ENCODE results near the gene SYT14.
"Not testable (repeated sequence)": the region's sequence is repeated elsewhere in the genome, so short reads cannot be mapped to it uniquely, and the experiment has no call there.

The SYT14 gene

GRCh38 chr1:209912306-209912705 lies 25.7 kb upstream of the SYT14 start:
- H3K4me3 Mint-ChIP-seq: no peak overlapping the region
- no peaks in the 10 kb centered on the region for H3K27me3 Mint-ChIP-seq (ENCODE audit: low read depth)
- H3K4me1 Mint-ChIP-seq (ENCODE audit: low read depth): no peaks in the 10 kb centered on the region
- no peak overlapping the region for H3K27ac Mint-ChIP-seq
- H3K36me3 Mint-ChIP-seq (ENCODE audit: low read depth): no peaks in the 10 kb centered on the region
- H3K9me3 Mint-ChIP-seq: no peaks in the 10 kb centered on the region

DNA sequence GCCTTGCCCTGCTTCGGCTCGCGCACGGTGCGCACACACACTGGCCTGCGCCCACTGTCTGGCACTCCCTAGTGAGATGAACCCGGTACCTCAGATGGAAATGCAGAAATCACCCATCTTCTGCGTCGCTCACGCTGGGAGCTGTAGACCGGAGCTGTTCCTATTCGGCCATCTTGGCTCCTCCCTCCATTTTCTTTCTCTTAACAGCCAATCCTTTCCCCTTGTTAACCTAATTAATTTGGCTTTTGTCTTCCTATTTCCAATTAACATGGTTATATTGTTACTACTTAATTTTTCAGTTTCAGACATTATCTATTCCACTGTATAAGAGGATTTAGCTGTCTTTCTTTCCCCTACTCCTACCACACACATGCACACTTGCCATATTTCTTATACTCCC lies 18.4 kb upstream of the SYT14 start:
- H3K4me1 Mint-ChIP-seq (ENCODE audit: low read depth); H3K9me3 Mint-ChIP-seq; H3K27me3 Mint-ChIP-seq (ENCODE audit: low read depth); H3K27ac Mint-ChIP-seq; H3K4me3 Mint-ChIP-seq; H3K36me3 Mint-ChIP-seq (ENCODE audit: low read depth): not testable (repeated sequence)

DNA sequence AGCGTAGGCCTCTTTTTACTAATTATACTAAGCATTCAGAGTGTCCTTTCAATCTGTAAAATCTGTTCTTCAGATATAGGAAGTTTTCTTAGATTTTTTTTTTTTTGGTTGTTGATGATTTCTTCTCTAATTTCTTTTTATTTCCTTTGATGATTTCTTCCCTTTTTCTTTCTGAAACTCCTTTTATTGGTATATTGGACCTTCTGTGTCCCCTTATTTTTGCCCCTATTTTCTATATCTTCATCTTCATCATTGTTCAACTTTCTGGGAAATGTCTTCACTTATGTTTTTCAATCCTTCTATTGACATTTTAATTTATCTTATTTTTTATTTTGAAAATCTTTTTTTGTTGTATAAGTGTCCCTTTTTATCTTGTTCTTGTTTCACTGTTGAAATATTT lies 17.2 kb upstream of the SYT14 start:
- H3K4me1 Mint-ChIP-seq (ENCODE audit: low read depth): no peaks in the 10 kb centered on the region
- H3K9me3 Mint-ChIP-seq: peaks cover 5% of the 10 kb centered on the region
- no peak overlapping the region for H3K27ac Mint-ChIP-seq
- H3K27me3 Mint-ChIP-seq (ENCODE audit: low read depth): peaks cover 4% of the 10 kb centered on the region
- H3K36me3 Mint-ChIP-seq (ENCODE audit: low read depth): no peaks in the 10 kb centered on the region
- H3K4me3 Mint-ChIP-seq: no peak overlapping the region

DNA sequence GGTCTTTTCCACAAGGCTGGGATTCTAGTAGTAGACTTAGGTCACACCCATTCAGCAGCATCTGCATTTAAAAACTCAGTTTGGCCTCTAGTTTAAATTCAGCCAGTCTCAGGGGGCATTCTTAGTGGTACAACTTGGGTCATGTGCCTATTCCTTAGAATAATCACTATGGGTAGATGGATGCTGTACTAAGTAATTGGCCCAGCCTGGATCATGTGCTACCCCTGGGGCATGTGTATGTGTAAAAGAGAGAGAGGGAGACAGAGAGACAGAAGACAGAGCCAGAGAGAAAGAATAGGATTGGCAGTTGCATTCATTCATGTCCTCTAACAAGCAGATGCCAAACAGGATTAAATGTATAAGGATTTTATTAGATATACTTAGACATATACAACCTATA lies 13.6 kb upstream of the SYT14 start:
- no peaks in the 10 kb centered on the region for H3K36me3 Mint-ChIP-seq (ENCODE audit: low read depth)
- H3K9me3 Mint-ChIP-seq: peaks cover 5% of the 10 kb centered on the region
- H3K4me1 Mint-ChIP-seq (ENCODE audit: low read depth): no peaks in the 10 kb centered on the region
- H3K4me3 Mint-ChIP-seq: no peak overlapping the region
- H3K27ac Mint-ChIP-seq: no peak overlapping the region
- H3K27me3 Mint-ChIP-seq (ENCODE audit: low read depth): peaks cover 4% of the 10 kb centered on the region

DNA sequence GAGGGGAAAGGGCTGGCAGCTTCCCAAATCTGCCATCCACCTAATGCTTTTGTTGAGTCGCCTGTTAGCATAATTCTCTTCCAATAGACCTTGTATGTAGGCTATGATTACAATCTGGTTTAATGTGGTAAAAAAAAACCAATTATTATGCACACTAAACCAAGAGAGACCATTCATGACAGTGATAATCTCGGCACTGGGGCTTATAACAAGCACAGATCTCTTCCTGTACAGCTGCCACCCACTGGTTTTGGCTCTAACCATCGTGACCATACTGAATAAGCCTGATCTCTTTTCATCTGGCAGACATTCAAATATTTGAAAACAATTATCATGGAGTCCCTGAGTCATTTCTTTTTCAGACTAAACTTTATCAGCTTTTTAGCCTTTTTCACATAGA lies 12.0 kb upstream of the SYT14 start:
- H3K9me3 Mint-ChIP-seq: no peaks in the 10 kb centered on the region
- H3K4me1 Mint-ChIP-seq (ENCODE audit: low read depth): no peaks in the 10 kb centered on the region
- no peaks in the 10 kb centered on the region for H3K36me3 Mint-ChIP-seq (ENCODE audit: low read depth)
- no peak overlapping the region for H3K4me3 Mint-ChIP-seq
- H3K27me3 Mint-ChIP-seq (ENCODE audit: low read depth): peaks cover 8% of the 10 kb centered on the region
- H3K27ac Mint-ChIP-seq: no peak overlapping the region

DNA sequence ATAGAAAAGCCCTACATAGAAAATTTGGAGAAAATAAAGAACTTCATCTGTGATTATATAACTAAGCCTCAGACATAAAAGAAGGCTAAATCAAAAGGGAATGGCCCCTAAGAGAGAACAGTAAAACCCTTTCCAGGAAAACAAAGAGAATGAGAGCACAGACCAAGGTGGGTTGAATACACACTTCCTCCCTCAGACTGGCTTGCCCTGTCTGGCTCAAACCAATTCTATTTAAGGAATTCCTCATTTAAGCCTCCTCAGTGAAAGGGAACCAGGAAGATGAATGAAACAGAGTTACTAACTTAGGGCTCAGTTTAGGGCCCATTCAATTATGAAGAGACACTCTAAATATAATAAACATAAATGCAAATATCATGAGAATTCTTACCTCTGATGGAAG lies 10.6 kb upstream of the SYT14 start:
- Mint-ChIP-seq H3K4me3 (no peak overlapping the region), H3K36me3 (ENCODE audit: low read depth) (no peaks in the 10 kb centered on the region), H3K27me3 (ENCODE audit: low read depth) (peaks cover 14% of the 10 kb centered on the region), H3K9me3 (no peaks in the 10 kb centered on the region), H3K4me1 (ENCODE audit: low read depth) (no peaks in the 10 kb centered on the region), H3K27ac (no peak overlapping the region)

DNA sequence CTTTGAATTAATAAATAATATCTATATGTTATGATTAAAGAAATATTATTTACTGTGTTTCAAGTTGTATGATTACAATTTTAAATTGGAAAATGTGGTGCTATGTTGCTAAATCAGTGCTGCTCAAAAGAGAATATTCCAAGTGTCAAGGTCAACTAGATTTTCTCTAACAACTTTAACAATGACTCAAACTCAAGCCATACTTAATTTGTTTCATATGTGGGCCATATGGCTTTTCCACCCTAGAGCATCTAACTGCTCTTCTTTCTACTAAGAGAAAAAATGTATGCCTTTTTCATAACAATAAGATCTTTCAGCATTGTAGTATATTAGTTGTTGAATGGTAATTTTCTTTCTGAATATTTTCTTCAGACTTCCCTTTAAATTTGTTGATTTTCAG lies 8.3 kb upstream of the SYT14 start:
- H3K9me3 Mint-ChIP-seq: no peaks in the 10 kb centered on the region
- H3K4me1 Mint-ChIP-seq (ENCODE audit: low read depth): no peaks in the 10 kb centered on the region
- H3K36me3 Mint-ChIP-seq (ENCODE audit: low read depth): no peaks in the 10 kb centered on the region
- H3K4me3 Mint-ChIP-seq: no peak overlapping the region
- no peak overlapping the region for H3K27ac Mint-ChIP-seq
- H3K27me3 Mint-ChIP-seq (ENCODE audit: low read depth): peaks cover 27% of the 10 kb centered on the region

- no peak overlapping the region for H3K27ac Mint-ChIP-seq
- no peaks in the 10 kb centered on the region for H3K4me1 Mint-ChIP-seq (ENCODE audit: low read depth)
- no peaks in the 10 kb centered on the region for H3K9me3 Mint-ChIP-seq
- peaks cover 27% of the 10 kb centered on the region for H3K27me3 Mint-ChIP-seq (ENCODE audit: low read depth)
- no peak overlapping the region for H3K4me3 Mint-ChIP-seq
- no peaks in the 10 kb centered on the region for H3K36me3 Mint-ChIP-seq (ENCODE audit: low read depth)
These were observed 6.9 kb upstream of the SYT14 start for GRCh38 chr1:209931141-209931540.

DNA sequence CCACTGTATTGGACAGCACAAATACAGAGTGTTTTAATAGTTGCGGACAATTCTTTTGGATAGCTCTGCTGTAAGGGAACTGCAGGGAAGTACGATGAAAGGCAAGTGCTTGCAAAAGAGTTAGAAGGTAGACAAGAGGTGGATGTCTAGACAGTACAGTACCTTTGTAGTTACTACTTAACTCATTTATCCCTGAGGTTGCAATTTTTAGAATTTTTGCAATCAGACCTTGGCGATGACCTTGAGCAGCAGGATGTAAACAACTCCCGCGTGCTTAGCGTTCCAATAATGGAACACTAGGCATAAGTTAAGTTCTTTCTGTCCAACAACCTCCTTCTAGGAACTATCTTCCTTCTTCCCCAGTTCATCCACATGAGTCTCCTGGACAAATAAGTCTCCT lies 1.9 kb upstream of the SYT14 start:
- Mint-ChIP-seq H3K36me3 (ENCODE audit: low read depth) (no peaks in the 10 kb centered on the region), H3K4me3 (no peak overlapping the region)

GRCh38 chr1:209945377-209945776 lies 7.4 kb downstream of the SYT14 start:
- H3K4me1 Mint-ChIP-seq (ENCODE audit: low read depth): no peaks in the 10 kb centered on the region
- no peaks in the 10 kb centered on the region for H3K36me3 Mint-ChIP-seq (ENCODE audit: low read depth)
- peaks cover 23% of the 10 kb centered on the region for H3K27me3 Mint-ChIP-seq (ENCODE audit: low read depth)
- H3K9me3 Mint-ChIP-seq: no peaks in the 10 kb centered on the region
- H3K4me3 Mint-ChIP-seq: no peak overlapping the region
- no peak overlapping the region for H3K27ac Mint-ChIP-seq

More for the DNA sequence above, 1.9 kb upstream of the SYT14 start:
- Mint-ChIP-seq H3K27me3 (ENCODE audit: low read depth) (peaks cover 64% of the 10 kb centered on the region), H3K4me1 (ENCODE audit: low read depth) (peaks cover 5% of the 10 kb centered on the region), H3K27ac (no peak overlapping the region), H3K9me3 (no peaks in the 10 kb centered on the region)

- Mint-ChIP-seq H3K27ac (no peak overlapping the region), H3K9me3 (no peaks in the 10 kb centered on the region), H3K27me3 (ENCODE audit: low read depth) (peaks cover 17% of the 10 kb centered on the region), H3K4me1 (ENCODE audit: low read depth) (no peaks in the 10 kb centered on the region), H3K36me3 (ENCODE audit: low read depth) (no peaks in the 10 kb centered on the region), H3K4me3 (no peak overlapping the region)
These were observed 10.1 kb downstream of the SYT14 start for GRCh38 chr1:209948155-209948554.

- no peak overlapping the region for H3K27ac Mint-ChIP-seq
These were observed 18.1 kb downstream of the SYT14 start for GRCh38 chr1:209956116-209956515.

DNA sequence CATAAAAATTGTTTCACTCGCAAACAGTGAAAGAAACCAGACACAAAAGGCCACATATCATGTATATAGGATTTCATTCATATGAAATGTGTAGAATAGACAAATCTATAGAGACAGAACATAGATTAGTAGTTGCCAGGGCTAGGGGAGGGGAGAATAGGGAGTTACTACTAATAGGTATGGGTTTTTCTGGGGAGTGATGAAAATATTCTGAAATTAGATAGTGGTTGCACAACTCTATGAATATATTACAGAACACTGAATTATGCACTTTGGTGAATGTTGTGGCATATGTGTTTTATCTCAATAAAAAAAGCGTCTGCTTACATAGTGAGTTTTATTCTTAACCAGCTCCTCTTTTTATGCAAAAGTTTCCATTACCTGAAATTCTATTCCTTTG lies 21.6 kb downstream of the SYT14 start:
- H3K4me1 Mint-ChIP-seq (ENCODE audit: low read depth): no peaks in the 10 kb centered on the region
- no peak overlapping the region for H3K4me3 Mint-ChIP-seq
- H3K27ac Mint-ChIP-seq: no peak overlapping the region
- H3K9me3 Mint-ChIP-seq: no peaks in the 10 kb centered on the region
- no peaks in the 10 kb centered on the region for H3K36me3 Mint-ChIP-seq (ENCODE audit: low read depth)
- H3K27me3 Mint-ChIP-seq (ENCODE audit: low read depth): peaks cover 23% of the 10 kb centered on the region

More at GRCh38 chr1:209956116-209956515, 18.1 kb downstream of the SYT14 start:
- Mint-ChIP-seq H3K36me3 (ENCODE audit: low read depth) (no peaks in the 10 kb centered on the region), H3K9me3 (no peaks in the 10 kb centered on the region), H3K4me3 (no peak overlapping the region), H3K27me3 (ENCODE audit: low read depth) (peaks cover 27% of the 10 kb centered on the region), H3K4me1 (ENCODE audit: low read depth) (no peaks in the 10 kb centered on the region)

GRCh38 chr1:209960926-209961325 lies 22.9 kb downstream of the SYT14 start:
- Mint-ChIP-seq H3K27me3 (ENCODE audit: low read depth) (peaks cover 27% of the 10 kb centered on the region), H3K4me1 (ENCODE audit: low read depth) (no peaks in the 10 kb centered on the region)

DNA sequence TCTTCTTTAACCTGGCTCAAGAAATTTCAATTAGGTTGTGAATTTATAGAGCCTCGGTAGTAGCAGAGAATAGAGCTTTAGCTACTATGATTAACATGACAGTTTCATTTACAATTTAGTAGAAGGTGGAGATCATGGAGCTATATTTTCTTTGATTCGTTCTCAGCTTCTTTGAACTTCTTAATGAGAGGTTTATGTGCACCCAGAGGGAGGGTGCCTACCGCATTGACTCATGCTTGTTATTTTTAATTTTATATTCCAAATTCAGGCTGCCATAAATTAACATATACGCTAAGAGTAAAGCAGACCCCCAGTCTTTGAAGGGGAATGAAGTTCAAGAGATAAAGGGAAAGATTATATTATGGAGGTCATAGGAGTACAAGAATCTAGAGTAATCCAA lies 24.4 kb downstream of the SYT14 start:
- H3K4me3 Mint-ChIP-seq: no peak overlapping the region
- H3K27me3 Mint-ChIP-seq (ENCODE audit: low read depth): peaks cover 21% of the 10 kb centered on the region
- H3K27ac Mint-ChIP-seq: no peak overlapping the region
- no peaks in the 10 kb centered on the region for H3K9me3 Mint-ChIP-seq
- H3K36me3 Mint-ChIP-seq (ENCODE audit: low read depth): no peaks in the 10 kb centered on the region
- H3K4me1 Mint-ChIP-seq (ENCODE audit: low read depth): no peaks in the 10 kb centered on the region

More at GRCh38 chr1:209960926-209961325, 22.9 kb downstream of the SYT14 start:
- H3K4me3 Mint-ChIP-seq: no peak overlapping the region
- no peaks in the 10 kb centered on the region for H3K9me3 Mint-ChIP-seq
- no peaks in the 10 kb centered on the region for H3K36me3 Mint-ChIP-seq (ENCODE audit: low read depth)
- no peak overlapping the region for H3K27ac Mint-ChIP-seq

- Mint-ChIP-seq H3K36me3 (ENCODE audit: low read depth) (no peaks in the 10 kb centered on the region), H3K9me3 (no peaks in the 10 kb centered on the region), H3K27me3 (ENCODE audit: low read depth) (peaks cover 17% of the 10 kb centered on the region), H3K4me3 (no peak overlapping the region), H3K4me1 (ENCODE audit: low read depth) (no peaks in the 10 kb centered on the region), H3K27ac (no peak overlapping the region)
These were observed 24.8 kb downstream of the SYT14 start for GRCh38 chr1:209962856-209963255.
